SH-SY5Y (cell line): ENCODE results near the gene TMEM94.

ENCODE experiments used
- GATA2 ChIP-seq: IDR thresholded peaks from 2 replicates; pipeline ENCODE4 v1.6.1; 2011; ENCODE audit warnings: mild to moderate bottlenecking, low read depth, low read length
- GATA3 ChIP-seq: IDR thresholded peaks from 2 replicates; pipeline ENCODE4 v1.6.1; 2011; ENCODE audit warnings: low read depth, mild to moderate bottlenecking, low read length, moderate library complexity

- TF ChIP-seq GATA2 = no peak
- TF ChIP-seq GATA3 = no peak
These were observed 46.3 kb upstream of the TMEM94 start for GRCh38 chr17:75410141-75410540.
